PC-9 (cell line): ENCODE results near the gene POMT2. TPM values are rescaled to one million over a fixed set of nuclear protein-coding genes. Genes with fewer than 3 reads are reported as not detected.

Experiments
- BruUV-seq: library from RNA; stranded (reverse); fragments of 400-500 nt; replicated peaks from 2 replicates; lab custom pipeline; 2021; lab: Mats Ljungman, UMichigan
- CTCF ChIA-PET: fragments of 300-600 bp; sonication (Branson Sonifier 250); formaldehyde crosslinking; loops from one replicate; lab custom pipeline; 2022; ENCODE audit warnings: antibody characterized with exemption; lab: Charles Lee
- POLR2A ChIA-PET: fragments of 300-600 bp; sonication (Branson Sonifier 250); formaldehyde crosslinking; loops from one replicate; lab custom pipeline; 2022; ENCODE audit warnings: antibody characterized with exemption; ENCODE audit not compliant: unreplicated experiment; lab: Charles Lee
- DNase-seq, 2 experiments: peaks; one replicate each; pipeline versions ENCODE4 v3.0.0 to v3.0.0-alpha.2; 2015 to 2022; ENCODE audit warnings: mixed read lengths in 1 of 2
- H2AFZ ChIP-seq: fragments of 200-600 bp; sonication (generic); 2 replicates; pipeline ENCODE4 v1.8.1; 2017; ENCODE audit warnings: antibody characterized with exemption
- H3F3A ChIP-seq: fragments of 200-600 bp; sonication (generic); 2 replicates; pipeline ENCODE4 v1.8.1; 2017; ENCODE audit warnings: antibody characterized with exemption, mild to moderate bottlenecking, low read depth; ENCODE audit not compliant: insufficient read depth
- H3K27ac ChIP-seq: fragments of 200-600 bp; sonication (generic); 2 replicates; pipeline ENCODE4 v1.6.1; 2016; ENCODE audit warnings: mixed run types
- H3K27me3 ChIP-seq: fragments of 200-600 bp; sonication (generic); 2 replicates; pipeline ENCODE4 v1.6.1; 2016; ENCODE audit warnings: low read depth, mixed run types; ENCODE audit not compliant: insufficient read depth
- H3K36me3 ChIP-seq: fragments of 200-600 bp; sonication (generic); 2 replicates; pipeline ENCODE4 v1.6.1; 2016; ENCODE audit warnings: low read depth, mixed run types
- H3K4me1 ChIP-seq: fragments of 200-600 bp; sonication (generic); replicated peaks from 2 replicates; pipeline ENCODE4 v1.6.1; 2016; ENCODE audit warnings: mixed run types; ENCODE audit not compliant: insufficient read depth
- H3K4me2 ChIP-seq: fragments of 200-600 bp; sonication (generic); 2 replicates; pipeline ENCODE4 v1.6.1; 2017; ENCODE audit warnings: mixed run types
- H3K4me3 ChIP-seq: fragments of 200-600 bp; sonication (generic); 2 replicates; pipeline ENCODE4 v1.6.1; 2016; ENCODE audit warnings: mixed run types
- H3K79me2 ChIP-seq: fragments of 200-600 bp; sonication (generic); 2 replicates; pipeline ENCODE4 v1.6.1; 2017; ENCODE audit warnings: low read depth, mixed run types
- H3K9me2 ChIP-seq: fragments of 200-600 bp; sonication (generic); 2 replicates; pipeline ENCODE4 v1.8.1; 2017; ENCODE audit warnings: mild to moderate bottlenecking; ENCODE audit not compliant: insufficient read depth
- H3K9me3 ChIP-seq: fragments of 200-600 bp; sonication (generic); 2 replicates; pipeline ENCODE4 v1.8.1; 2016; ENCODE audit warnings: low read depth; ENCODE audit not compliant: insufficient read depth
- H4K20me1 ChIP-seq: fragments of 200-600 bp; sonication (generic); 2 replicates; pipeline ENCODE4 v1.8.1; 2017; ENCODE audit not compliant: insufficient read depth
- EZH2 ChIP-seq: fragments of 200-600 bp; sonication (generic); IDR thresholded peaks from 2 replicates; pipeline ENCODE4 v1.8.0; 2017; ENCODE audit warnings: antibody characterized with exemption, low read depth
- intact Hi-C: fragments of 100-400 bp; cut with micrococcal nuclease; formaldehyde crosslinking; loops from one replicate; pipeline ENCODE4 v1.10.0; 2022; ENCODE audit not compliant: unreplicated experiment
- total RNA-seq: library from RNA; stranded (reverse); gene quantifications from 2 replicates; pipeline ENCODE4 v1.2.3, GENCODE V29; 2021
- TF ChIP-seq, protein P1 (sequence below): fragments of 200-600 bp; sonication (generic); conservative IDR thresholded peaks from 2 replicates; pipeline ENCODE4 v1.6.1; 2017; ENCODE audit warnings: mixed run types, antibody characterized with exemption, mild to moderate bottlenecking, moderate library complexity

Gene POMT2
- total RNA-seq, 1 experiment from 2014 or later, result 96.5 TPM

GRCh38 chr14:77275601-77276017 is 45.1 kb downstream of the POMT2 start:
- CTCF ChIA-PET, result no interaction called here
- intact Hi-C loops, result no loop called here
- Histone ChIP-seq H3K9me2 (no peaks in the 10 kb centered on the region), H3K27ac (no peak overlapping the region), H3F3A (no peaks in the 10 kb centered on the region), H4K20me1 (no peaks in the 10 kb centered on the region), H2AFZ (no peak overlapping the region), H3K4me2 (no peak overlapping the region), H3K79me2 (no peaks in the 10 kb centered on the region), H3K36me3 (peaks cover 3% of the 10 kb centered on the region; the same call in 1 of the 2 replicates), H3K27me3 (no peaks in the 10 kb centered on the region), H3K9me3 (no peaks in the 10 kb centered on the region), H3K4me3 (no peak overlapping the region), H3K4me1 (no peaks in the 10 kb centered on the region)
- TF ChIP-seq, protein P1, sequence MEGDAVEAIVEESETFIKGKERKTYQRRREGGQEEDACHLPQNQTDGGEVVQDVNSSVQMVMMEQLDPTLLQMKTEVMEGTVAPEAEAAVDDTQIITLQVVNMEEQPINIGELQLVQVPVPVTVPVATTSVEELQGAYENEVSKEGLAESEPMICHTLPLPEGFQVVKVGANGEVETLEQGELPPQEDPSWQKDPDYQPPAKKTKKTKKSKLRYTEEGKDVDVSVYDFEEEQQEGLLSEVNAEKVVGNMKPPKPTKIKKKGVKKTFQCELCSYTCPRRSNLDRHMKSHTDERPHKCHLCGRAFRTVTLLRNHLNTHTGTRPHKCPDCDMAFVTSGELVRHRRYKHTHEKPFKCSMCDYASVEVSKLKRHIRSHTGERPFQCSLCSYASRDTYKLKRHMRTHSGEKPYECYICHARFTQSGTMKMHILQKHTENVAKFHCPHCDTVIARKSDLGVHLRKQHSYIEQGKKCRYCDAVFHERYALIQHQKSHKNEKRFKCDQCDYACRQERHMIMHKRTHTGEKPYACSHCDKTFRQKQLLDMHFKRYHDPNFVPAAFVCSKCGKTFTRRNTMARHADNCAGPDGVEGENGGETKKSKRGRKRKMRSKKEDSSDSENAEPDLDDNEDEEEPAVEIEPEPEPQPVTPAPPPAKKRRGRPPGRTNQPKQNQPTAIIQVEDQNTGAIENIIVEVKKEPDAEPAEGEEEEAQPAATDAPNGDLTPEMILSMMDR, result no peak
- TF ChIP-seq EZH2, result no peak
- POLR2A ChIA-PET, result no interaction called here
- no TSS peak for BruUV-seq
- DNase-seq, result no peak

DNA sequence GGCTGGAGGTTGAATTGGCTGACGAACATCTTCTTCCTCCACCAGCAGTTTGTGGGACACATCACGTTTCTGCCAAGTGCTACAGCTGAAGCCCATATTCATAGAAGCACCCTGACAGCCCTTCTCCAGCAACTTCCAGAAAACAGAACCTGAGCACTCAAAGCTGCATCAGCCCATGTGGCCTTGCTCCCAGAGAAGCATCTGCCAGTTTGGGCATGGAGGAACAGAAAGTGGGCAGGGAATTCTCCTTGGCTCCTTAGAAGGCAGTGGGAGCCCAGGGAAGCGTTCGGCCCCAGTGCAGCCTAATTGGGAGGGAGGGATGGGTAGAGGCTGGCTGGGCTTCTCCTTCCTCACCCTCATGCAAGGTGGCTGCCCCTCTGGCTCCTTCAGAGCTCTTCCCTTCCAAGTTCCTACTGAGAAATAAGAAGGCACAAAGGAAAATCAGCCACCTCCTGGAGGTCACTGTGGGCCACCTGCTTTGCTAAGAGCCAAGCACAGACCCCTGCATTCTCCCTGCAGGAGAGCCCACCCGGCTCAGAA is 45.6 kb downstream of the POMT2 start:
- Histone ChIP-seq H3F3A (no peaks in the 10 kb centered on the region), H3K9me3 (no peaks in the 10 kb centered on the region), H4K20me1 (no peaks in the 10 kb centered on the region), H3K79me2 (no peaks in the 10 kb centered on the region), H3K27me3 (no peaks in the 10 kb centered on the region), H3K4me2 (no peak overlapping the region), H3K9me2 (no peaks in the 10 kb centered on the region), H3K4me3 (no peak overlapping the region), H3K4me1 (no peaks in the 10 kb centered on the region), H3K36me3 (peaks cover 3% of the 10 kb centered on the region; the same call in 1 of the 2 replicates), H3K27ac (no peak overlapping the region), H2AFZ (no peak overlapping the region)
- TF ChIP-seq EZH2, result no peak
- TF ChIP-seq, protein P1, result no peak
- ChIA-PET POLR2A (no interaction called here), CTCF (interaction anchor here (0.6 kb wide), 1 partner anchor 124 kb away, joined by 3 read pairs; no protein-coding TSS in a partner anchor)
- no peak for DNase-seq
- BruUV-seq, result no TSS peak
- intact Hi-C loops, result no loop called here

- intact Hi-C loops, result no loop called here
- no peak for TF ChIP-seq EZH2
- TF ChIP-seq, protein P1, result no peak
- Histone ChIP-seq H3K79me2 (no peaks in the 10 kb centered on the region), H3K4me3 (no peak overlapping the region), H3K4me1 (no peaks in the 10 kb centered on the region), H3F3A (no peaks in the 10 kb centered on the region), H3K4me2 (no peak overlapping the region), H3K9me3 (no peaks in the 10 kb centered on the region), H3K27ac (no peak overlapping the region), H4K20me1 (no peaks in the 10 kb centered on the region), H3K27me3 (peaks cover 7% of the 10 kb centered on the region), H3K9me2 (no peaks in the 10 kb centered on the region), H3K36me3 (no peaks in the 10 kb centered on the region), H2AFZ (no peak overlapping the region)
- CTCF ChIA-PET, result no interaction called here
- no peak for DNase-seq
- POLR2A ChIA-PET, result interaction anchor here (0.6 kb wide), 2 partner anchors 54 to 676 kb away, joined by 3 read pairs; no protein-coding TSS in a partner anchor
- no TSS peak for BruUV-seq
Measured at GRCh38 chr14:77273796-77274195, 46.9 kb downstream of the POMT2 start.
